DMS 273 treated with DMSO at 0.1 percent for 48 hours (cell line): ENCODE measurements around the gene MPC2.
"Not testable (repeated sequence)": the region's sequence is repeated elsewhere in the genome, so short reads cannot be mapped to it uniquely, and the experiment has no call there.

ENCODE experiments used
- DNase-seq: peaks from one replicate; lab custom pipeline; 2025; lab: John Stamatoyannopoulos, UW

MPC2 gene

GRCh38 chr1:167934426-167935215, 2.3 kb downstream of the MPC2 start:
- DNase-seq: no peak

GRCh38 chr1:167933788-167934187, 3.1 kb downstream of the MPC2 start:
- no peak for DNase-seq

- no peak for DNase-seq
These were observed 7.1 kb downstream of the MPC2 start for GRCh38 chr1:167929725-167930124.

- DNase-seq: not testable (repeated sequence)
These were observed 8.0 kb downstream of the MPC2 start for GRCh38 chr1:167928919-167929318.

GRCh38 chr1:167928457-167928852, 8.4 kb downstream of the MPC2 start:
- DNase-seq: no peak

GRCh38 chr1:167927046-167927754, 9.7 kb downstream of the MPC2 start:
- no peak for DNase-seq

GRCh38 chr1:167926486-167926997, 10.3 kb downstream of the MPC2 start:
- DNase-seq: no peak

GRCh38 chr1:167924543-167925231, 12.2 kb downstream of the MPC2 start:
- no peak for DNase-seq

GRCh38 chr1:167924102-167924501, 12.8 kb downstream of the MPC2 start:
- DNase-seq: no peak

GRCh38 chr1:167923324-167924056, 13.4 kb downstream of the MPC2 start:
- no peak for DNase-seq

- no peak for DNase-seq
These were observed 14.2 kb downstream of the MPC2 start for GRCh38 chr1:167922611-167923074.

- DNase-seq: no peak
These were observed 14.8 kb downstream of the MPC2 start for GRCh38 chr1:167922023-167922422.

GRCh38 chr1:167916766-167917511, 19.9 kb downstream of the MPC2 start:
- no peak for DNase-seq

- DNase-seq: no peak
These were observed 21.3 kb downstream of the MPC2 start for GRCh38 chr1:167915569-167915968.

GRCh38 chr1:167913895-167914496, 22.9 kb downstream of the MPC2 start, which contains the start of gene ADCY10:
ADCY10 (minus strand) TSS chr1:167914134; CDS start chr1:167905140, 8,994 bp downstream.
- no peak for DNase-seq

GRCh38 chr1:167912294-167912693, 24.6 kb downstream of the MPC2 start:
- DNase-seq: no peak

GRCh38 chr1:167911413-167911812, 25.5 kb downstream of the MPC2 start:
- DNase-seq: no peak

GRCh38 chr1:167910530-167910929, 26.3 kb downstream of the MPC2 start:
- no peak for DNase-seq

- no peak for DNase-seq
These were observed 27.1 kb downstream of the MPC2 start for GRCh38 chr1:167909691-167910180.

- DNase-seq: no peak
These were observed 31.2 kb downstream of the MPC2 start for GRCh38 chr1:167905671-167906070.
